ENCODE data around the gene XKR7. TPM values are rescaled to one million over a fixed set of nuclear protein-coding genes. Genes with fewer than 3 reads are reported as not detected.

Gene XKR7
- total and polyA plus RNA-seq, 2 donors (not counting 3 experiments of a cell fraction or from before 2014, with no cell fraction given), result 0.04 TPM; not detected in 1

- Histone ChIP-seq H4K20me1 (replicated peaks; ENCODE audit: control insufficient read depth, extremely low read depth, insufficient read depth, low read length) (no peaks in the 10 kb centered on the region), H3K4me3 (replicated peaks in 1 of 3; ENCODE audit: insufficient read depth in 1 of 3, low read depth in 1 of 3, low read length in 3 of 3) (no peak overlapping the region), H2AFZ (ENCODE audit: low read depth, low read length) (no peak overlapping the region), H3K79me2 (ENCODE audit: control insufficient read depth, insufficient read depth, low read length) (peaks cover 32% of the 10 kb centered on the region), H3K36me3 (ENCODE audit: control insufficient read depth in 2 of 2, extremely low read depth in 1 of 2, insufficient read depth in 2 of 2, low read length in 2 of 2) (peaks cover 18 to 31% of the 10 kb centered on the region in 2 experiments), H3K9me1 (replicated peaks; ENCODE audit: control insufficient read depth, extremely low read depth, insufficient read depth, low read length) (no peaks in the 10 kb centered on the region), H3K4me1 (ENCODE audit: control insufficient read depth, extremely low read depth, insufficient read depth, low read length) (peaks cover 7% of the 10 kb centered on the region), H3K9me3 (replicated peaks; ENCODE audit: control insufficient read depth, insufficient read depth, low read length) (no peaks in the 10 kb centered on the region), H3K4me2 (ENCODE audit: insufficient read depth, low read length) (no peak overlapping the region), H3K9ac (replicated peaks; ENCODE audit: extremely low read depth, insufficient read depth, low read length) (no peak overlapping the region), H3K27me3 (ENCODE audit: control insufficient read depth in 2 of 2, insufficient read depth in 2 of 2, low read length in 2 of 2) (no peaks in the 10 kb centered on the region), H3K27ac (ENCODE audit: insufficient read depth, low read depth, low read length) (no peak overlapping the region)
- ChIA-PET CTCF (interaction anchor here (2.7 kb wide), 1 partner anchor 20 kb away, joined by 8 read pairs; no protein-coding TSS in a partner anchor), POLR2A (no interaction called here)
- TF ChIP-seq GATA2 (IDR thresholded peaks at IDR 0.05; ENCODE audit: insufficient read depth, insufficient read length, low read depth, low read length), result no peak
- intact Hi-C loops (cut with micrococcal nuclease) (loop anchor here (5.0 kb wide), 1 partner anchor 57 kb away; no protein-coding TSS in a partner anchor), dilution Hi-C loops (cut with MboI; ENCODE audit: extremely low pct_ligation_motif_present, low sequenced_read_pairs) (no loop called here)
- DNase-seq (ENCODE audit: low read depth, low spot score), result no peak
- FAIRE-seq, result no peak
- BruUV-seq (replicated peaks), result no TSS peak
Measured at GRCh38 chr20:31949877-31950646, 17.9 kb upstream of the XKR7 start.

- no peaks in the 10 kb centered on the region for H3K27me3 ChIP-seq (ENCODE audit: control insufficient read depth in 2 of 2, insufficient read depth in 2 of 2, low read length in 2 of 2)
- no peaks in the 10 kb centered on the region for H4K20me1 ChIP-seq (replicated peaks; ENCODE audit: control insufficient read depth, extremely low read depth, insufficient read depth, low read length)
- ChIA-PET POLR2A (interaction anchor here (1.3 kb wide), 1 partner anchor 96 kb away, joined by 4 read pairs; no protein-coding TSS in a partner anchor), CTCF (interaction anchor here (0.8 to 2.7 kb wide), 17 partner anchors 9 to 128 kb away, joined by 3 to 64 read pairs (median 8); partner anchors contain the start of gene XKR7)
- peaks cover 7% of the 10 kb centered on the region for H3K4me1 ChIP-seq (ENCODE audit: control insufficient read depth, extremely low read depth, insufficient read depth, low read length)
- no peaks in the 10 kb centered on the region for H3K9me3 ChIP-seq (replicated peaks; ENCODE audit: control insufficient read depth, insufficient read depth, low read length)
- peaks cover 17 to 20% of the 10 kb centered on the region in 2 experiments for H3K36me3 ChIP-seq (ENCODE audit: control insufficient read depth in 2 of 2, extremely low read depth in 1 of 2, insufficient read depth in 2 of 2, low read length in 2 of 2)
- intact Hi-C loops (cut with micrococcal nuclease), result loop anchor here (5.0 kb wide), 1 partner anchor 56 kb away; no protein-coding TSS in a partner anchor
- no peaks in the 10 kb centered on the region for H3K9me1 ChIP-seq (replicated peaks; ENCODE audit: control insufficient read depth, extremely low read depth, insufficient read depth, low read length)
- FAIRE-seq (no peak), DNase-seq (ENCODE audit: low read depth, low spot score) (no peak)
- dilution Hi-C loops (cut with MboI; ENCODE audit: extremely low pct_ligation_motif_present, low sequenced_read_pairs), result no loop called here
- H2AFZ ChIP-seq (ENCODE audit: low read depth, low read length), result peak overlapping the region; percentile 98
- H3K4me2 ChIP-seq (ENCODE audit: insufficient read depth, low read length), result peak overlapping the region; percentile 94
- TF ChIP-seq EZH2 (IDR thresholded peaks at IDR 0.05; ENCODE audit: borderline replicate concordance, low read depth, low read length, severe bottlenecking) (no peak), POLR2AphosphoS5 (IDR thresholded peaks at IDR 0.05; ENCODE audit: insufficient read depth, low read depth, low read length) (no peak), POLR2A (IDR thresholded peaks at IDR 0.05; ENCODE audit: low read depth, low read length) (no peak), FOS (IDR thresholded peaks at IDR 0.05; ENCODE audit: borderline replicate concordance, insufficient read depth, low read length) (no peak), MAX (IDR thresholded peaks at IDR 0.05; ENCODE audit: insufficient read depth, insufficient read length) (no peak), JUN (IDR thresholded peaks at IDR 0.05; ENCODE audit: borderline replicate concordance, insufficient read depth, insufficient read length, low read depth) (no peak), MYC (IDR thresholded peaks at IDR 0.05; ENCODE audit: low read depth, low read length) (no peak), GATA2 (IDR thresholded peaks at IDR 0.05; ENCODE audit: insufficient read depth, insufficient read length, low read depth, low read length) (no peak), CTCF (IDR thresholded peaks at IDR 0.05; ENCODE audit: extremely low read depth in 1 of 2, insufficient read depth in 1 of 2, low read depth in 1 of 2, low read length in 2 of 2) (no peak)
- H3K27ac ChIP-seq (ENCODE audit: insufficient read depth, low read depth, low read length), result peak overlapping the region; percentile 85
- peaks cover 32% of the 10 kb centered on the region for H3K79me2 ChIP-seq (ENCODE audit: control insufficient read depth, insufficient read depth, low read length)
- H3K4me3 ChIP-seq (replicated peaks in 1 of 3; ENCODE audit: insufficient read depth in 1 of 3, low read depth in 1 of 3, low read length in 3 of 3), result peak overlapping the region; percentile 97 to 99 (median 97)
- H3K9ac ChIP-seq (replicated peaks; ENCODE audit: extremely low read depth, insufficient read depth, low read length), result peak overlapping the region; percentile 99
- no TSS peak for BruUV-seq (replicated peaks)
Measured at GRCh38 chr20:31951203-31951529, 16.8 kb upstream of the XKR7 start.
